ENCODE data around the gene FOLR2. TPM values are rescaled to one million over a fixed set of nuclear protein-coding genes. Genes with fewer than 3 reads are reported as not detected.
"Not testable (repeated sequence)": the region's sequence is repeated elsewhere in the genome, so short reads cannot be mapped to it uniquely, and the experiment has no call there.

The FOLR2 gene
- total RNA-seq, 4 donors from 2014 or later, result 0.51 to 52.1 (median 19.9) TPM

GRCh38 chr11:72259490-72259889 is 42.9 kb downstream of the FOLR2 start:
- H3K27me3 ChIP-seq, result no peaks in the 10 kb centered on the region
- DNase-seq, result no peak
- no peak overlapping the region for H3K4me3 ChIP-seq
- intact Hi-C loops (cut with DNase I; ENCODE audit: low total_unique reads), result no loop called here
- no peaks in the 10 kb centered on the region for H3K36me3 ChIP-seq
- no peak overlapping the region for H3K27ac ChIP-seq
- no peaks in the 10 kb centered on the region for H3K4me1 ChIP-seq
- no peak for TF ChIP-seq POLR2A (IDR thresholded peaks at IDR 0.05)
- no peak for TF ChIP-seq CTCF (IDR thresholded peaks at IDR 0.05)
- H3K9me3 ChIP-seq, result no peaks in the 10 kb centered on the region

GRCh38 chr11:72260574-72260973 is 44.0 kb downstream of the FOLR2 start:
- DNase-seq, result no peak
- intact Hi-C loops (cut with DNase I; ENCODE audit: low total_unique reads), result no loop called here

GRCh38 chr11:72263361-72263760 is 46.8 kb downstream of the FOLR2 start:
- H3K4me1 ChIP-seq, result no peaks in the 10 kb centered on the region
- no peaks in the 10 kb centered on the region for H3K9me3 ChIP-seq
- intact Hi-C loops (cut with DNase I; ENCODE audit: low total_unique reads), result no loop called here
- H3K27me3 ChIP-seq, result no peaks in the 10 kb centered on the region
- no peak overlapping the region for H3K27ac ChIP-seq
- no peak for DNase-seq
- TF ChIP-seq POLR2A (IDR thresholded peaks at IDR 0.05), result no peak
- TF ChIP-seq CTCF (IDR thresholded peaks at IDR 0.05), result no peak
- no peaks in the 10 kb centered on the region for H3K36me3 ChIP-seq
- H3K4me3 ChIP-seq, result no peak overlapping the region

More at GRCh38 chr11:72260574-72260973, 44.0 kb downstream of the FOLR2 start:
- Histone ChIP-seq H3K36me3 (no peaks in the 10 kb centered on the region), H3K27me3 (no peaks in the 10 kb centered on the region), H3K27ac (no peak overlapping the region), H3K4me3 (no peak overlapping the region), H3K4me1 (no peaks in the 10 kb centered on the region), H3K9me3 (no peaks in the 10 kb centered on the region)
- TF ChIP-seq CTCF (IDR thresholded peaks at IDR 0.05), result no peak
- TF ChIP-seq POLR2A (IDR thresholded peaks at IDR 0.05), result no peak

GRCh38 chr11:72265951-72266350 is 49.4 kb downstream of the FOLR2 start:
- DNase-seq, result no peak
- H3K36me3 ChIP-seq, result no peaks in the 10 kb centered on the region
- TF ChIP-seq POLR2A (IDR thresholded peaks at IDR 0.05) (no peak), CTCF (IDR thresholded peaks at IDR 0.05) (no peak)
- intact Hi-C loops (cut with DNase I; ENCODE audit: low total_unique reads), result no loop called here
- H3K4me3 ChIP-seq, result no peak overlapping the region
- no peaks in the 10 kb centered on the region for H3K9me3 ChIP-seq
- H3K27ac ChIP-seq, result no peak overlapping the region
- H3K27me3 ChIP-seq, result no peaks in the 10 kb centered on the region
- no peaks in the 10 kb centered on the region for H3K4me1 ChIP-seq

- intact Hi-C loops (cut with DNase I; ENCODE audit: low total_unique reads); H3K4me3 ChIP-seq; DNase-seq; H3K27ac ChIP-seq; H3K36me3 ChIP-seq; H3K9me3 ChIP-seq; H3K4me1 ChIP-seq; H3K27me3 ChIP-seq: not testable (repeated sequence)
These were observed 50.4 kb downstream of the FOLR2 start for GRCh38 chr11:72266960-72267359.

- Histone ChIP-seq H3K4me1 (no peaks in the 10 kb centered on the region), H3K36me3 (no peaks in the 10 kb centered on the region), H3K27ac (no peak overlapping the region), H3K27me3 (no peaks in the 10 kb centered on the region), H3K4me3 (no peak overlapping the region), H3K9me3 (no peaks in the 10 kb centered on the region)
- intact Hi-C loops (cut with DNase I; ENCODE audit: low total_unique reads), result no loop called here
- DNase-seq, result no peak
- TF ChIP-seq POLR2A (IDR thresholded peaks at IDR 0.05) (no peak), CTCF (IDR thresholded peaks at IDR 0.05) (no peak)
These were observed 51.5 kb downstream of the FOLR2 start for GRCh38 chr11:72267956-72268617.
